K562 (cell line): Measurements from ENCODE around the gene ZNF687. TPM values are rescaled to one million over a fixed set of nuclear protein-coding genes. Genes with fewer than 3 reads are reported as not detected.

Experiments used
- BCOR ChIP-seq: fragments of 450-650 bp; IDR thresholded peaks from 2 replicates; pipeline ENCODE4 v1.6.1; 2016
- CREM ChIP-seq: IDR thresholded peaks from 2 replicates; pipeline ENCODE4 v1.6.1; 2014; ENCODE audit warnings: antibody characterized with exemption, low read depth
- HMBOX1 ChIP-seq: sonication (generic); IDR thresholded peaks from 2 replicates; pipeline ENCODE4 v1.6.1; 2016
- IRF2 ChIP-seq: sonication (generic); formaldehyde crosslinking; IDR thresholded peaks from 2 replicates; pipeline ENCODE4 v1.8.1; 2022; ENCODE audit warnings: mild to moderate bottlenecking, missing genetic modification reagents
- KDM1A ChIP-seq, 2 experiments: fragments of 450-650 bp; IDR thresholded peaks; 2 replicates each; pipeline ENCODE4 v1.6.1; 2016; ENCODE audit warnings: mild to moderate bottlenecking in 2 of 2
- MTA1 ChIP-seq: fragments of 450-650 bp; IDR thresholded peaks from 2 replicates; pipeline ENCODE4 v1.6.1; 2017; ENCODE audit warnings: borderline replicate concordance
- NFIC ChIP-seq: fragments of 450-650 bp; IDR thresholded peaks from 2 replicates; pipeline ENCODE4 v1.6.1; 2017; ENCODE audit warnings: mild to moderate bottlenecking, inconsistent platforms
- NR2C2 ChIP-seq, 2 experiments: fragments of 200-800 bp in 1 of 2; sonication (Bioruptor generic) in 1 of 2; sonication (generic) in 1 of 2; formaldehyde crosslinking in 1 of 2; IDR thresholded peaks; 2 replicates each; pipeline versions ENCODE4 v1.6.1 to v1.8.0; 2016 to 2022; ENCODE audit warnings: mild to moderate bottlenecking in 1 of 2, missing compliant biosample characterization in 1 of 2, missing genetic modification characterization in 1 of 2, missing genetic modification reagents in 1 of 2
- PTTG1 ChIP-seq: fragments of 450-650 bp; IDR thresholded peaks from 2 replicates; pipeline ENCODE4 v1.6.1; 2016; ENCODE audit warnings: low read depth, mild to moderate bottlenecking, missing genetic modification characterization, missing compliant biosample characterization
- PYGO2 ChIP-seq: fragments of 450-650 bp; IDR thresholded peaks from 2 replicates; pipeline ENCODE4 v1.6.1; 2016; ENCODE audit warnings: mild to moderate bottlenecking, missing genetic modification characterization, moderate library complexity, missing compliant biosample characterization
- TEAD4 ChIP-seq, 2 experiments: sonication (generic) in 1 of 2; formaldehyde crosslinking in 1 of 2; IDR thresholded peaks; 2 replicates each; pipeline versions ENCODE4 v1.6.1 to v1.8.0; 2012 to 2022; ENCODE audit warnings: borderline replicate concordance in 1 of 2, inconsistent platforms in 1 of 2, low read length in 1 of 2, mild to moderate bottlenecking in 1 of 2, missing genetic modification reagents in 1 of 2
- ZC3H4 ChIP-seq: sonication (generic); formaldehyde crosslinking; IDR thresholded peaks from 2 replicates; pipeline ENCODE4 v1.9.0; 2021; ENCODE audit warnings: missing genetic modification reagents, borderline replicate concordance
- ZKSCAN8 ChIP-seq: fragments of 200-800 bp; sonication (Bioruptor generic); IDR thresholded peaks from 2 replicates; pipeline ENCODE4 v1.6.1; 2016; ENCODE audit warnings: missing genetic modification characterization, missing compliant biosample characterization
- ZNF398 ChIP-seq: fragments of 250-450 bp; sonication (Bioruptor Pico); IDR thresholded peaks from 2 replicates; pipeline ENCODE4 v1.8.0; 2021; ENCODE audit warnings: moderate library complexity, mild to moderate bottlenecking, inconsistent platforms
- ZNF407 ChIP-seq: fragments of 450-650 bp; IDR thresholded peaks from 2 replicates; pipeline ENCODE4 v1.6.1; 2016; ENCODE audit warnings: low read depth
- polyA plus RNA-seq, 8 experiments: library from polyadenylated mRNA; depleted of rRNA in 4 of 8; stranded (reverse) in 5 of 8; unstranded in 3 of 8; fragments of >200 nt; fragmentation: Nextera tagmentation in 2 of 8; fragmentation: Illumina TruSeq in 1 of 8; extraction: Ambion mirVana in 2 of 8; extraction: Trizol in 1 of 8; gene quantifications; 2 replicates each; pipeline versions ENCODE4 v1.2.1 to v1.2.3, GENCODE V29; 2011 to 2014; ENCODE audit warnings: inconsistent platforms in 1 of 8, missing spikeins in 1 of 8
- total RNA-seq, 7 experiments: library from RNA; depleted of rRNA in 6 of 7; stranded (reverse); fragments of >200 nt in 6 of 7; fragmentation: Illumina TruSeq in 2 of 7; extraction: Trizol in 2 of 7; gene quantifications; 2 replicates each; pipeline versions ENCODE4 v1.2.1 to v1.2.3, GENCODE V29; 2011 to 2021; ENCODE audit warnings: low replicate concordance in 1 of 7

ZNF687 gene
- total and polyA plus RNA-seq, 9 of the 15 experiments (the other 6 are each of a cell fraction or from before 2014, with no cell fraction given): 0.13 to 26.4 (median 10.6) TPM

GRCh38 chr1:151327903-151328674 lies 46.0 kb downstream of the ZNF687 start (continued):
- TF ChIP-seq ZNF407 (peak; percentile 57), ZKSCAN8 (no peak), BCOR (0 out of 2 replicates have a peak, but pooled peaks have one; percentile 9), KDM1A (IDR thresholded peaks at IDR 0.05) (0 out of 4 replicates have a peak, but pooled peaks of 1 of the 2 experiments have one; percentile 23), PYGO2 (tag) (0 out of 2 replicates have a peak, but pooled peaks have one; percentile 14), IRF2 (CRISPR knock-in tag) (no peak), NFIC (0 out of 2 replicates have a peak, but pooled peaks have one; percentile 21), PTTG1 (tag) (no peak), MTA1 (peak; percentile 55; the same call in 1 of the 2 replicates), NR2C2 (CRISPR knock-in tag; IDR thresholded peaks at IDR 0.05) (no peak), NR2C2 (tag; IDR thresholded peaks at IDR 0.05) (peak; percentile 87), ZC3H4 (CRISPR knock-in tag) (0 out of 2 replicates have a peak, but pooled peaks have one; percentile 67), CREM (peak; percentile 85), ZNF398 (CRISPR knock-in tag) (no peak), TEAD4 (IDR thresholded peaks at IDR 0.05; ENCODE audit: low read length) (0 out of 2 replicates have a peak, but pooled peaks have one; percentile 9), TEAD4 (CRISPR knock-in tag; IDR thresholded peaks at IDR 0.05; ENCODE audit: borderline replicate concordance) (no peak), HMBOX1 (0 out of 2 replicates have a peak, but pooled peaks have one; percentile 11)
